Activated CD8-positive, alpha-beta T cell treated with anti-CD3 and anti-CD28 coated beads, Interleukin-2, amount 10 ng/mL, durations not matched to agents 7 days and 5 days (primary cell): Measurements from ENCODE around the gene C2CD4D. TPM values are rescaled to one million over a fixed set of nuclear protein-coding genes. Genes with fewer than 3 reads are reported as not detected.

Experiments used
- ATAC-seq: fragments of 150-1000 bp; cut with Tn5 transposase; one replicate; pipeline ENCODE4 v1.10.0; 2021; ENCODE audit warnings: moderate library complexity
- CTCF ChIA-PET: fragments of 350-600 bp; sonication (Branson Sonifier 250); formaldehyde crosslinking; loops from one replicate; lab custom pipeline; 2021; ENCODE audit warnings: antibody characterized with exemption; lab: Charles Lee
- POLR2A ChIA-PET: fragments of 350-600 bp; sonication (Branson Sonifier 250); formaldehyde crosslinking; loops from one replicate; lab custom pipeline; 2021; ENCODE audit warnings: antibody characterized with exemption; lab: Charles Lee
- DNase-seq: peaks from one replicate; pipeline ENCODE4 v3.0.0-alpha.2; 2020
- H3K27ac Mint-ChIP-seq: one replicate; pipeline ENCODE4 v1.8.0; 2021; ENCODE audit warnings: mild to moderate bottlenecking, mixed read lengths
- H3K27me3 Mint-ChIP-seq: one replicate; pipeline ENCODE4 v1.8.0; 2021; ENCODE audit warnings: low read depth, mixed read lengths
- H3K36me3 Mint-ChIP-seq: one replicate; pipeline ENCODE4 v1.8.0; 2021; ENCODE audit warnings: low read depth, mixed read lengths
- H3K4me1 Mint-ChIP-seq: one replicate; pipeline ENCODE4 v1.8.0; 2021; ENCODE audit warnings: low read depth, mixed read lengths
- H3K4me3 Mint-ChIP-seq: one replicate; pipeline ENCODE4 v1.8.0; 2021; ENCODE audit warnings: mild to moderate bottlenecking, mixed read lengths
- H3K9me3 Mint-ChIP-seq: one replicate; pipeline ENCODE4 v1.8.0; 2022; ENCODE audit warnings: mixed read lengths; ENCODE audit not compliant: insufficient read depth
- total RNA-seq, 2 experiments: library from RNA; stranded (reverse); gene quantifications; one replicate each; pipeline ENCODE4 v1.2.3, GENCODE V29; 2021

The C2CD4D gene
- total RNA-seq, 2 experiments from 2014 or later = 0.23 to 0.26 TPM

DNA sequence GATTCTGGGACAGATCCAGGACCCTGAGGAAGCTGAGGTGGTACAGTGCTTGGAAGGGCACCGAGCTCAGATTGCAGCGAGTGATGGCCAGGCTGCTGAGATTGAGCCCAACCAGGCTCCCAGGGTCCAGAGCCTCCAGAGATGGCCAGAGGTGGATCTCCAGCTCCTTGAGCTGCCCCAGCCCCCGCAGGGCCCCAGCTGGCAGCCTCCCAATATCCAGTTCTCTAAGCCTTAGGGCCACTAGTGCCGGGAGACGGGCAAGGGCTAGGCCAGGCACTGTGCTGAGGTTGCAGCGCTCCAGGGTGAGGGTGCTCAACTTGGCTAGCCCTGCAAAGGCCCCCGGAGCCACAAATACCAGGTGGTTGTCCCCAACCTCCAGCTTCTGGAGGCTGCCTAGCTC is 37.8 kb downstream of the C2CD4D start:
- ATAC-seq (no peak), DNase-seq (no peak)
- no peak overlapping the region for H3K27ac Mint-ChIP-seq
- H3K4me1 Mint-ChIP-seq = peaks cover 6% of the 10 kb centered on the region
- no peak overlapping the region for H3K4me3 Mint-ChIP-seq
- H3K36me3 Mint-ChIP-seq = no peaks in the 10 kb centered on the region
- ChIA-PET POLR2A (interaction anchor here (0.6 kb wide), 1 partner anchor 104 kb away, joined by 3 read pairs; no protein-coding TSS in a partner anchor), CTCF (no interaction called here)
- H3K27me3 Mint-ChIP-seq = peaks cover 11% of the 10 kb centered on the region
- no peaks in the 10 kb centered on the region for H3K9me3 Mint-ChIP-seq

GRCh38 chr1:151801310-151801820 is 38.3 kb downstream of the C2CD4D start:
- ChIA-PET POLR2A (interaction anchor here (0.6 kb wide), 1 partner anchor 104 kb away, joined by 3 read pairs; no protein-coding TSS in a partner anchor), CTCF (no interaction called here)
- Mint-ChIP-seq H3K27me3 (peaks cover 7% of the 10 kb centered on the region), H3K27ac (no peak overlapping the region), H3K4me3 (no peak overlapping the region), H3K36me3 (no peaks in the 10 kb centered on the region), H3K9me3 (no peaks in the 10 kb centered on the region), H3K4me1 (peaks cover 6% of the 10 kb centered on the region)
- DNase-seq (no peak), ATAC-seq (no peak)

DNA sequence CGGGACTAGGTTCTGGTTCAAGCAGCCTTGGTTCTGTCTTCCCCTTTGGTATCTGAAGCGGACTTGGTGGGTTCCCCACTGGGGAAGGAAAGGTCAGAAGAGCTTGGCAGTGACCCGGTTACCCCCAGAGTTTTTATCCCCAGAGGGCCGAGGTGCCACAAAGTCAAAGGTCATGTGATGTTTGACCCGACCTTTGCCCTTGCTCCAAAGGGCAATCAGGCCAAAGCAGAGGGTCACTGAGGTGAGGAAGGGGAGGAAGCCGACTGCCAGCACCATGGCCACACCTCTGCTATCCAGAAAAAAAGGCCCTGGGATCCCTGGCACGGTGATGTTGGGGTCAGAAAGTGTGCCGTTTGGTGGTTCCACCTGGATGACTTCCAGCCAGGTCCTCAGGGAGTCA is 38.8 kb downstream of the C2CD4D start:
- Mint-ChIP-seq H3K4me1 (peaks cover 6% of the 10 kb centered on the region), H3K4me3 (no peak overlapping the region), H3K27ac (no peak overlapping the region), H3K27me3 (peaks cover 6% of the 10 kb centered on the region), H3K9me3 (no peaks in the 10 kb centered on the region), H3K36me3 (no peaks in the 10 kb centered on the region)
- POLR2A ChIA-PET = no interaction called here
- DNase-seq = no peak
- CTCF ChIA-PET = interaction anchor here (2.3 kb wide), 1 partner anchor 36 kb away, joined by 9 read pairs; no protein-coding TSS in a partner anchor
- ATAC-seq = no peak

GRCh38 chr1:151799179-151800022 is 40.2 kb downstream of the C2CD4D start:
- POLR2A ChIA-PET = no interaction called here
- Mint-ChIP-seq H3K4me1 (peaks cover 6% of the 10 kb centered on the region), H3K4me3 (no peak overlapping the region), H3K27me3 (peaks cover 6% of the 10 kb centered on the region), H3K36me3 (no peaks in the 10 kb centered on the region), H3K27ac (no peak overlapping the region), H3K9me3 (no peaks in the 10 kb centered on the region)
- DNase-seq (no peak), ATAC-seq (no peak)
- CTCF ChIA-PET = interaction anchor here (1.2 to 2.3 kb wide), 2 partner anchors 10 to 37 kb away, joined by 4 to 9 read pairs; partner anchors contain the start of gene TDRKH

GRCh38 chr1:151798571-151798970 is 41.0 kb downstream of the C2CD4D start:
- no peaks in the 10 kb centered on the region for H3K36me3 Mint-ChIP-seq
- no peak for ATAC-seq
- peaks cover 6% of the 10 kb centered on the region for H3K27me3 Mint-ChIP-seq
- POLR2A ChIA-PET = no interaction called here
- no peaks in the 10 kb centered on the region for H3K9me3 Mint-ChIP-seq
- H3K4me1 Mint-ChIP-seq = peaks cover 6% of the 10 kb centered on the region
- H3K27ac Mint-ChIP-seq = no peak overlapping the region
- no peak for DNase-seq
- CTCF ChIA-PET = interaction anchor here (1.2 kb wide), 1 partner anchor 9 kb away, joined by 4 read pairs; the partner anchor contains the start of gene TDRKH
- no peak overlapping the region for H3K4me3 Mint-ChIP-seq

DNA sequence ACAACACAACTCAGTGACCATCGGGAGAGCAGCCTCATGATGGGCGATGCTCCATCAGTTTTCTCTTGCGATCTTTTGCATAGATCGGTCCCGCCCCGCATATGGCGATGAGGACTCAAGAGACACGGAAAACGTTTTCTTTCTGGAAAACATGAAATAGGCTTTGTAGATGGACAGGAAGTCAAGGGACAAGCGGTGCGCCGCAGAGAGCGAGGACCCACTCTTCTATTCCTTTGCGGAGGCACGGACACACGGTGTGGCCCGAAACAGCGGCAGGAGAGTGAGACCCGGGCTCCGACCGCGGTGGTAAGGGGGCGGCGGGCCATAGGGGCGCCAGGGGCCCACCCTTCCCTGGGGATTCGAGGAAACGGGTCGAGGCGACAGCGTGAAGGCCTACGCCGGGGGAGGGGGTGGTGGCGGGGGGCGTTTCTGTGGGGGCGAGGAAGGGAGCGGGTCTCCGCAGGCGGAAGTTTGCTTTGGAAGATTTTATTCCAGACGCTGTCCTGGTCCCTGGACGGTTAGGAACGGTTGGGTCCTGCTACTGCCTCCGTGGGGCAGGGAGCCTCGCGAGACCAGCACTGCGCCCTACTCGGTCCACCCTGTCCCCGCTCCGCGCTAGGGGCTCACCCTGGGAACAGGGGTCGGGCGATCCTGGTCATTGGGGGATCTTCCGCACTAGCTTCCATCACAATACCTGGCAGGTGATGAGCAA is 48.5 kb downstream of the C2CD4D start:
- ChIA-PET CTCF (interaction anchor here (2.0 kb wide), 1 partner anchor 197 kb away, joined by 5 read pairs; no protein-coding TSS in a partner anchor), POLR2A (interaction anchor here (0.6 to 2.5 kb wide), 2 partner anchors 12 to 28 kb away, joined by 3 to 15 read pairs; partner anchors contain the start of gene MRPL9)
- peaks cover 3% of the 10 kb centered on the region for H3K36me3 Mint-ChIP-seq
- ATAC-seq (peak; percentile 6), DNase-seq (no peak)
- no peaks in the 10 kb centered on the region for H3K27me3 Mint-ChIP-seq
- peak overlapping the region; percentile 94 for H3K4me3 Mint-ChIP-seq
- no peaks in the 10 kb centered on the region for H3K9me3 Mint-ChIP-seq
- peak overlapping the region; percentile 89 for H3K27ac Mint-ChIP-seq
- H3K4me1 Mint-ChIP-seq = peaks cover 27% of the 10 kb centered on the region

GRCh38 chr1:151790071-151790939 is 49.3 kb downstream of the C2CD4D start, which contains the start of gene TDRKH:
TDRKH (minus strand) TSS chr1:151790500; CDS start chr1:151783022, 7,478 bp downstream.
- ChIA-PET CTCF (interaction anchor here (0.6 to 2.0 kb wide), 13 partner anchors 8 to 197 kb away, joined by 3 to 9 read pairs (median 4); partner anchors contain the start of gene MRPL9), POLR2A (interaction anchor here (0.6 to 2.5 kb wide), 3 partner anchors 13 to 27 kb away, joined by 3 to 15 read pairs (median 4); partner anchors contain the start of gene MRPL9)
- H3K4me3 Mint-ChIP-seq = peak within 1 kb of the TSS; percentile 94
- ATAC-seq (peak; percentile 98), DNase-seq (peak; percentile 99)
- no peaks in the 10 kb centered on the region for H3K27me3 Mint-ChIP-seq
- peaks cover 3% of the 10 kb centered on the region for H3K36me3 Mint-ChIP-seq
- H3K27ac Mint-ChIP-seq = peak within 1 kb of the TSS; percentile 89
- H3K9me3 Mint-ChIP-seq = no peaks in the 10 kb centered on the region
- peaks cover 27% of the 10 kb centered on the region for H3K4me1 Mint-ChIP-seq

Other genes with a start within 250 kb of the C2CD4D start
- gene SNX27, start 227.8 kb downstream of the C2CD4D start, total RNA-seq = 10 to 100 TPM; 24.5 to 26.0 TPM
- gene CELF3, start 123.0 kb downstream of the C2CD4D start, total RNA-seq = not detected
- not detected for gene RIIAD1, start 118.3 kb downstream of the C2CD4D start, total RNA-seq
- 100 to 1,000 TPM; 111 to 121 TPM for gene MRPL9, start 76.3 kb downstream of the C2CD4D start, total RNA-seq
- gene TDRKH, start 49.3 kb downstream of the C2CD4D start, total RNA-seq = 10 to 100 TPM; 14.6 to 16.4 TPM
- under 1 TPM; 0.16 to 0.32 TPM for gene LINGO4, start 34.4 kb downstream of the C2CD4D start, total RNA-seq
- 1 to 10 TPM; 2.4 to 2.7 TPM for gene RORC, start 8.0 kb downstream of the C2CD4D start, total RNA-seq
- gene THEM5, start 13.9 kb upstream of the C2CD4D start, total RNA-seq = not detected
- 10 to 100 TPM; 29.8 to 31.7 TPM for gene THEM4, start 69.7 kb upstream of the C2CD4D start, total RNA-seq
- 100 to 1,000 TPM; 540 to 571 TPM for gene S100A10, start 154.0 kb upstream of the C2CD4D start, total RNA-seq
- gene S100A11, start 197.2 kb upstream of the C2CD4D start, total RNA-seq = 100 to 1,000 TPM; 269 to 293 TPM
- not detected for gene TCHHL1, start 249.2 kb upstream of the C2CD4D start, total RNA-seq